Ishikawa (cell line): ENCODE data around the gene SPAG9.

Experiments
- CEBPB ChIP-seq: IDR thresholded peaks from 2 replicates; pipeline ENCODE4 v1.6.1; 2012
- CREB1 ChIP-seq: IDR thresholded peaks from 2 replicates; pipeline ENCODE4 v1.6.1; 2012; ENCODE audit warnings: low read depth
- EGR1 ChIP-seq: IDR thresholded peaks from 2 replicates; pipeline ENCODE4 v1.6.1; 2012
- EP300 ChIP-seq: IDR thresholded peaks from 2 replicates; pipeline ENCODE4 v1.6.1; 2012; ENCODE audit warnings: borderline replicate concordance
- FOXM1 ChIP-seq: IDR thresholded peaks from 2 replicates; pipeline ENCODE4 v1.6.1; 2012; ENCODE audit warnings: low read depth, borderline replicate concordance
- MAX ChIP-seq: IDR thresholded peaks from 2 replicates; pipeline ENCODE4 v1.6.1; 2012
- NFIC ChIP-seq: IDR thresholded peaks from 2 replicates; pipeline ENCODE4 v1.6.1; 2012
- RAD21 ChIP-seq: IDR thresholded peaks from 2 replicates; pipeline ENCODE4 v1.6.1; 2012; ENCODE audit warnings: low read depth
- REST ChIP-seq: IDR thresholded peaks from 2 replicates; pipeline ENCODE4 v1.6.1; 2012; ENCODE audit warnings: low read depth, mild to moderate bottlenecking
- TAF1 ChIP-seq: IDR thresholded peaks from 2 replicates; pipeline ENCODE4 v1.6.1; 2012; ENCODE audit warnings: low read depth, mild to moderate bottlenecking
- TCF12 ChIP-seq: IDR thresholded peaks from 2 replicates; pipeline ENCODE4 v1.6.1; 2012; ENCODE audit warnings: low read depth
- TEAD4 ChIP-seq: IDR thresholded peaks from 2 replicates; pipeline ENCODE4 v1.6.1; 2012
- USF1 ChIP-seq: IDR thresholded peaks from 2 replicates; pipeline ENCODE4 v1.6.1; 2012
- YY1 ChIP-seq: IDR thresholded peaks from 2 replicates; pipeline ENCODE4 v1.6.1; 2012; ENCODE audit warnings: low read depth
- ZBTB7A ChIP-seq: IDR thresholded peaks from 2 replicates; pipeline ENCODE4 v1.6.1; 2012; ENCODE audit warnings: low read depth

SPAG9 gene

GRCh38 chr17:51159604-51160003 is 38.9 kb upstream of the SPAG9 start:
- TF ChIP-seq RAD21 (no peak), CEBPB (no peak), USF1 (no peak), NFIC (no peak)

- TF ChIP-seq NFIC (no peak), REST (no peak), CEBPB (no peak), USF1 (no peak), ZBTB7A (no peak), MAX (no peak), TEAD4 (no peak), RAD21 (no peak), YY1 (no peak), TAF1 (no peak), EP300 (no peak), EGR1 (no peak), CREB1 (no peak), TCF12 (no peak)
Measured at GRCh38 chr17:51155416-51155815, 34.7 kb upstream of the SPAG9 start.

GRCh38 chr17:51154176-51154575 is 33.5 kb upstream of the SPAG9 start:
- TF ChIP-seq FOXM1 (no peak), TAF1 (no peak), USF1 (no peak), EP300 (no peak), REST (no peak), TEAD4 (no peak), MAX (no peak), CEBPB (no peak), ZBTB7A (no peak), CREB1 (no peak), EGR1 (no peak), RAD21 (no peak), NFIC (no peak), YY1 (no peak), TCF12 (no peak)

- peak; percentile 89 for TF ChIP-seq RAD21
- peak; percentile 94 for TF ChIP-seq USF1
- TF ChIP-seq FOXM1 = no peak
- peak; percentile 51; the same call in 1 of the 2 replicates for TF ChIP-seq CEBPB
- TF ChIP-seq CREB1 = peak; percentile 61
- peak; percentile 71; the same call in 1 of the 2 replicates for TF ChIP-seq EP300
- peak; percentile 100 for TF ChIP-seq MAX
- TF ChIP-seq TEAD4 = peak; percentile 71
- peak; percentile 100 for TF ChIP-seq EGR1
- TF ChIP-seq TAF1 = peak; percentile 99
- TF ChIP-seq ZBTB7A = no peak
- TF ChIP-seq YY1 = peak; percentile 85
- no peak for TF ChIP-seq REST
- peak; percentile 47 for TF ChIP-seq NFIC
- TF ChIP-seq TCF12 = peak; percentile 88
Measured at GRCh38 chr17:51153210-51154072, 32.8 kb upstream of the SPAG9 start, which contains the start of gene NME1. TSS of gene NME1 (plus strand) at chr17:51153559. CDS start at chr17:51155655, 2,096 bp downstream.
